ENCODE results near the gene FRMD1. TPM values are rescaled to one million over a fixed set of nuclear protein-coding genes. Genes with fewer than 3 reads are reported as not detected.
A peak's percentile ranks its signal among the peaks of the same experiment; 100 is the strongest.

FRMD1 gene
- polyA plus RNA-seq, 1 donor from 2014 or later, result not detected

GRCh38 chr6:168050881-168051586 is 28.0 kb downstream of the FRMD1 start:
- no peaks in the 10 kb centered on the region for H3K27me3 Mint-ChIP-seq
- no peaks in the 10 kb centered on the region for H3K9me3 Mint-ChIP-seq
- H3K4me1 Mint-ChIP-seq, result no peaks in the 10 kb centered on the region
- no peak overlapping the region for H3K27ac Mint-ChIP-seq
- no peaks in the 10 kb centered on the region for H3K36me3 Mint-ChIP-seq
- no peak overlapping the region for H3K4me3 Mint-ChIP-seq

GRCh38 chr6:168050225-168050880 is 28.7 kb downstream of the FRMD1 start:
- no peaks in the 10 kb centered on the region for H3K27me3 Mint-ChIP-seq

GRCh38 chr6:168049706-168050224 is 29.2 kb downstream of the FRMD1 start:
- no peaks in the 10 kb centered on the region for H3K27me3 Mint-ChIP-seq
- H3K36me3 Mint-ChIP-seq, result no peaks in the 10 kb centered on the region
- no peaks in the 10 kb centered on the region for H3K9me3 Mint-ChIP-seq
- H3K27ac Mint-ChIP-seq, result no peak overlapping the region
- no peak overlapping the region for H3K4me3 Mint-ChIP-seq
- H3K4me1 Mint-ChIP-seq, result no peaks in the 10 kb centered on the region

More at GRCh38 chr6:168050225-168050880, 28.7 kb downstream of the FRMD1 start:
- H3K27ac Mint-ChIP-seq, result no peak overlapping the region
- no peaks in the 10 kb centered on the region for H3K9me3 Mint-ChIP-seq
- H3K4me1 Mint-ChIP-seq, result no peaks in the 10 kb centered on the region
- H3K36me3 Mint-ChIP-seq, result no peaks in the 10 kb centered on the region
- H3K4me3 Mint-ChIP-seq, result no peak overlapping the region

- Mint-ChIP-seq H3K9me3 (no peaks in the 10 kb centered on the region), H3K27ac (no peak overlapping the region), H3K36me3 (no peaks in the 10 kb centered on the region), H3K4me1 (no peaks in the 10 kb centered on the region), H3K27me3 (no peaks in the 10 kb centered on the region), H3K4me3 (no peak overlapping the region)
Observed at GRCh38 chr6:168049277-168049676, 29.7 kb downstream of the FRMD1 start.

- Mint-ChIP-seq H3K27me3 (no peaks in the 10 kb centered on the region), H3K36me3 (no peaks in the 10 kb centered on the region), H3K27ac (no peak overlapping the region), H3K4me3 (no peak overlapping the region), H3K9me3 (no peaks in the 10 kb centered on the region), H3K4me1 (no peaks in the 10 kb centered on the region)
Observed at GRCh38 chr6:168048724-168049025, 30.3 kb downstream of the FRMD1 start.

- Mint-ChIP-seq H3K9me3 (no peaks in the 10 kb centered on the region), H3K36me3 (no peaks in the 10 kb centered on the region), H3K4me1 (no peaks in the 10 kb centered on the region), H3K27ac (no peak overlapping the region), H3K27me3 (no peaks in the 10 kb centered on the region), H3K4me3 (no peak overlapping the region)
Observed at GRCh38 chr6:168047841-168048723, 30.9 kb downstream of the FRMD1 start.

- Mint-ChIP-seq H3K4me3 (no peak overlapping the region), H3K27ac (no peak overlapping the region), H3K36me3 (no peaks in the 10 kb centered on the region), H3K4me1 (no peaks in the 10 kb centered on the region), H3K27me3 (no peaks in the 10 kb centered on the region), H3K9me3 (no peaks in the 10 kb centered on the region)
Observed at GRCh38 chr6:168046696-168047095, 32.3 kb downstream of the FRMD1 start.

GRCh38 chr6:168045706-168046620 is 33.0 kb downstream of the FRMD1 start:
- H3K4me1 Mint-ChIP-seq, result no peaks in the 10 kb centered on the region
- H3K9me3 Mint-ChIP-seq, result no peaks in the 10 kb centered on the region
- no peaks in the 10 kb centered on the region for H3K36me3 Mint-ChIP-seq
- no peak overlapping the region for H3K4me3 Mint-ChIP-seq
- no peaks in the 10 kb centered on the region for H3K27me3 Mint-ChIP-seq
- H3K27ac Mint-ChIP-seq, result no peak overlapping the region

GRCh38 chr6:168045141-168045691 is 33.8 kb downstream of the FRMD1 start:
- H3K27ac Mint-ChIP-seq, result no peak overlapping the region
- no peaks in the 10 kb centered on the region for H3K27me3 Mint-ChIP-seq
- H3K36me3 Mint-ChIP-seq, result no peaks in the 10 kb centered on the region
- H3K4me1 Mint-ChIP-seq, result no peaks in the 10 kb centered on the region
- no peak overlapping the region for H3K4me3 Mint-ChIP-seq
- peaks cover 0 to 3% (median 3%) of the 10 kb centered on the region in 3 donors for H3K9me3 Mint-ChIP-seq

GRCh38 chr6:168044521-168045130 is 34.4 kb downstream of the FRMD1 start:
- Mint-ChIP-seq H3K36me3 (no peaks in the 10 kb centered on the region), H3K27me3 (no peaks in the 10 kb centered on the region), H3K4me1 (no peaks in the 10 kb centered on the region)

GRCh38 chr6:168043848-168044415 is 35.1 kb downstream of the FRMD1 start:
- Mint-ChIP-seq H3K4me3 (peak overlapping the region in 1 of 4 donors; percentile 22), H3K36me3 (no peaks in the 10 kb centered on the region), H3K27ac (no peak overlapping the region), H3K27me3 (no peaks in the 10 kb centered on the region), H3K9me3 (peaks cover 0 to 3% (median 3%) of the 10 kb centered on the region in 3 donors), H3K4me1 (no peaks in the 10 kb centered on the region)

More at GRCh38 chr6:168044521-168045130, 34.4 kb downstream of the FRMD1 start:
- Mint-ChIP-seq H3K27ac (no peak overlapping the region), H3K4me3 (no peak overlapping the region), H3K9me3 (peaks cover 0 to 3% (median 3%) of the 10 kb centered on the region in 3 donors)

- Mint-ChIP-seq H3K4me1 (no peaks in the 10 kb centered on the region), H3K4me3 (peak overlapping the region in 1 of 4 donors; percentile 22), H3K27ac (no peak overlapping the region), H3K9me3 (peaks cover 2 to 8% (median 5%) of the 10 kb centered on the region in 3 donors), H3K36me3 (no peaks in the 10 kb centered on the region), H3K27me3 (no peaks in the 10 kb centered on the region)
Observed at GRCh38 chr6:168043193-168043847, 35.7 kb downstream of the FRMD1 start.
